GM12878 (cell line): ENCODE results near the gene ZNF322. TPM values are rescaled to one million over a fixed set of nuclear protein-coding genes. Genes with fewer than 3 reads are reported as not detected.
A peak's percentile ranks its signal among the peaks of the same experiment; 100 is the strongest.

Source experiments
- ATAC-seq: fragments of 200-7000 bp; cut with Tn5 transposase; 3 replicates; pipeline ENCODE4 v1.9.1; 2020; ENCODE audit warnings: mild to moderate bottlenecking, moderate library complexity
- BruUV-seq: library from RNA; stranded (reverse); fragments of 400-500 nt; replicated peaks from 2 replicates; lab custom pipeline; 2021; lab: Mats Ljungman, UMichigan
- CTCF ChIA-PET: fragments of 300-600 bp; sonication (Branson Sonifier 250); formaldehyde crosslinking; extraction: SDS; loops from one replicate; lab custom pipeline; 2021; ENCODE audit warnings: inconsistent platforms; lab: Yijun Ruan, JAX
- POLR2A ChIA-PET: fragments of 350-600 bp; formaldehyde crosslinking; extraction: SDS; loops from one replicate; lab custom pipeline; 2021; ENCODE audit warnings: inconsistent platforms; lab: Charles Lee
- RAD21 ChIA-PET: fragments of 300-600 bp; sonication (Branson Sonifier 250); formaldehyde crosslinking; loops from one replicate; lab custom pipeline; 2023; ENCODE audit warnings: antibody characterized with exemption; ENCODE audit not compliant: unreplicated experiment; lab: Charles Lee
- SMC1A ChIA-PET: fragments of 300-600 bp; sonication (Branson Sonifier 250); formaldehyde crosslinking; loops from one replicate; lab custom pipeline; 2023; ENCODE audit not compliant: unreplicated experiment, uncharacterized antibody; lab: Charles Lee
- DNase-seq: peaks from one replicate; pipeline ENCODE4 v3.0.0-alpha.2; 2011; ENCODE audit warnings: low read depth, low spot score
- FAIRE-seq: peaks from 3 replicates; lab custom pipeline; 2011; peaks lifted over from hg19 to GRCh38; lab: Jason Lieb, UNC
- H2AFZ ChIP-seq: 2 replicates; pipeline ENCODE4 v1.6.0; 2011; ENCODE audit warnings: low read depth, low read length, control low read depth; ENCODE audit not compliant: control insufficient read depth
- H3K27ac ChIP-seq: 2 replicates; pipeline ENCODE4 v1.5.1; 2011; ENCODE audit warnings: control low read depth; ENCODE audit not compliant: control insufficient read depth, insufficient read depth
- H3K27me3 ChIP-seq, 2 experiments: replicated peaks in 1 of 2; 2 replicates each; pipeline versions ENCODE4 v1.6.0 to v1.6.1; 2011; ENCODE audit warnings: low read length in 1 of 2; ENCODE audit not compliant: control insufficient read depth in 2 of 2, insufficient read depth in 2 of 2
- H3K36me3 ChIP-seq, 2 experiments: 2 replicates each; pipeline ENCODE4 v1.5.1; 2011; ENCODE audit warnings: low read length in 1 of 2; ENCODE audit not compliant: control insufficient read depth in 2 of 2, insufficient read depth in 2 of 2
- H3K4me1 ChIP-seq: 2 replicates; pipeline ENCODE4 v1.6.1; 2011; ENCODE audit warnings: mild to moderate bottlenecking, low read length, moderate library complexity, mixed read lengths; ENCODE audit not compliant: control insufficient read depth, insufficient read depth
- H3K4me2 ChIP-seq: 2 replicates; pipeline ENCODE4 v1.6.0; 2011; ENCODE audit warnings: control low read depth; ENCODE audit not compliant: control insufficient read depth, insufficient read depth
- H3K4me3 ChIP-seq: fragments of 200-600 bp; sonication (generic); 2 replicates; pipeline ENCODE4 v1.5.1; 2016
- H3K79me2 ChIP-seq: 2 replicates; pipeline ENCODE4 v1.6.0; 2011; ENCODE audit warnings: low read length; ENCODE audit not compliant: control insufficient read depth, insufficient read depth
- H3K9ac ChIP-seq: 2 replicates; pipeline ENCODE4 v1.8.0; 2011; ENCODE audit warnings: low read length, control low read depth, mixed read lengths; ENCODE audit not compliant: control insufficient read depth, insufficient read depth
- H3K9me3 ChIP-seq: replicated peaks from 3 replicates; pipeline ENCODE4 v1.5.1; 2011; ENCODE audit warnings: mild to moderate bottlenecking, low read length; ENCODE audit not compliant: control insufficient read depth, insufficient read depth
- H4K20me1 ChIP-seq: 2 replicates; pipeline ENCODE4 v1.6.0; 2011; ENCODE audit not compliant: control insufficient read depth, insufficient read depth
- ATF7 ChIP-seq: fragments of 450-650 bp; IDR thresholded peaks from 2 replicates; pipeline ENCODE4 v1.6.1; 2016; ENCODE audit warnings: low read depth, mild to moderate bottlenecking
- CBFB ChIP-seq: IDR thresholded peaks from 2 replicates; pipeline ENCODE4 v1.6.1; 2016; ENCODE audit warnings: antibody characterized with exemption, low read depth
- IKZF1 ChIP-seq: fragments of 450-650 bp; conservative IDR thresholded peaks from 2 replicates; pipeline ENCODE4 v1.6.1; 2017; ENCODE audit warnings: antibody characterized with exemption, mild to moderate bottlenecking
- RCOR1 ChIP-seq: conservative IDR thresholded peaks from 2 replicates; pipeline ENCODE4 v1.6.1; 2012; ENCODE audit warnings: low read depth, low read length, improper control_type of control experiment
- SIN3A ChIP-seq: IDR thresholded peaks from 2 replicates; pipeline ENCODE4 v1.6.1; 2012; ENCODE audit warnings: low read depth, low read length, improper control_type of control experiment
- SIX5 ChIP-seq: IDR thresholded peaks from 2 replicates; pipeline ENCODE4 v1.6.1; 2011; ENCODE audit warnings: mild to moderate bottlenecking, low read depth, low read length, moderate library complexity; ENCODE audit not compliant: severe bottlenecking
- SMAD5 ChIP-seq: IDR thresholded peaks from 2 replicates; pipeline ENCODE4 v1.6.1; 2016; ENCODE audit warnings: antibody characterized with exemption, low read depth
- SREBF2 ChIP-seq: IDR thresholded peaks from 2 replicates; pipeline ENCODE4 v1.6.1; 2012; ENCODE audit warnings: mild to moderate bottlenecking, low read length
- ZNF207 ChIP-seq: fragments of 450-650 bp; IDR thresholded peaks from 2 replicates; pipeline ENCODE4 v1.6.1; 2014; ENCODE audit warnings: antibody characterized with exemption, mild to moderate bottlenecking, borderline replicate concordance
- ZNF24 ChIP-seq: fragments of 450-650 bp; IDR thresholded peaks from 2 replicates; pipeline ENCODE4 v1.6.1; 2017; ENCODE audit warnings: antibody characterized with exemption, mild to moderate bottlenecking
- WGBS: methylation state at CpG from one replicate; pipeline ENCODE4 v1.1.6; 2016; ENCODE audit warnings: low lambda C conversion rate; ENCODE audit not compliant: insufficient replicate concordance, insufficient coverage; ENCODE audit errors: missing lambda C conversion rate; 5-methylcytosine and 5-hydroxymethylcytosine counted together
- in situ Hi-C: fragments of 300-500 bp; cut with MboI; formaldehyde crosslinking; loops from 9 replicates; pipeline ENCODE4 v1.14.3; 2018; ENCODE audit warnings: mixed read lengths
- intact Hi-C: fragments of 100-400 bp; cut with micrococcal nuclease; formaldehyde crosslinking; loops from one replicate; pipeline ENCODE4 v1.14.2; 2022; ENCODE audit not compliant: unreplicated experiment
- polyA plus RNA-seq, 11 experiments: library from polyadenylated mRNA; depleted of rRNA in 4 of 11; unstranded in 6 of 11; stranded (reverse) in 5 of 11; fragments of >200 nt; fragmentation: Nextera tagmentation in 4 of 11; fragmentation: Illumina TruSeq in 1 of 11; extraction: Ambion mirVana in 4 of 11; extraction: Trizol in 1 of 11; gene quantifications; 1 replicate in 1 of 11; 2 replicates in 10 of 11; pipeline versions ENCODE4 v1.2.1 to v1.2.3, GENCODE V29; 2011 to 2016; ENCODE audit warnings: inconsistent platforms in 2 of 11, missing spikeins in 2 of 11, low read depth in 1 of 11
- total RNA-seq, 4 experiments: library from RNA; depleted of rRNA in 3 of 4; stranded (reverse); fragments of >200 nt in 3 of 4; fragmentation: Illumina TruSeq in 1 of 4; extraction: Trizol in 1 of 4; gene quantifications; 2 replicates each; pipeline versions ENCODE4 v1.2.1 to v1.2.3, GENCODE V29; 2013 to 2021
- TF ChIP-seq, protein P1 (sequence below): fragments of 450-650 bp; formaldehyde crosslinking; IDR thresholded peaks from 2 replicates; pipeline ENCODE4 v1.4.0; 2022; ENCODE audit warnings: mild to moderate bottlenecking, moderate library complexity
- TF ChIP-seq, protein P2 (sequence below): IDR thresholded peaks from 2 replicates; pipeline ENCODE4 v1.6.1; 2011; ENCODE audit warnings: borderline replicate concordance, low read depth, mild to moderate bottlenecking, moderate library complexity, mixed read lengths, low read length; ENCODE audit not compliant: insufficient read depth; ENCODE audit errors: extremely low read length
- TF ChIP-seq, protein P3 (sequence below): fragments of 450-650 bp; IDR thresholded peaks from 2 replicates; pipeline ENCODE4 v1.6.1; 2017; ENCODE audit warnings: low read depth, mild to moderate bottlenecking, moderate library complexity

The ZNF322 gene
- total and polyA plus RNA-seq, 10 of the 15 experiments (the other 5 are each of a cell fraction or from before 2014, with no cell fraction given), result 2.7 to 19.1 (median 11.9) TPM

DNA sequence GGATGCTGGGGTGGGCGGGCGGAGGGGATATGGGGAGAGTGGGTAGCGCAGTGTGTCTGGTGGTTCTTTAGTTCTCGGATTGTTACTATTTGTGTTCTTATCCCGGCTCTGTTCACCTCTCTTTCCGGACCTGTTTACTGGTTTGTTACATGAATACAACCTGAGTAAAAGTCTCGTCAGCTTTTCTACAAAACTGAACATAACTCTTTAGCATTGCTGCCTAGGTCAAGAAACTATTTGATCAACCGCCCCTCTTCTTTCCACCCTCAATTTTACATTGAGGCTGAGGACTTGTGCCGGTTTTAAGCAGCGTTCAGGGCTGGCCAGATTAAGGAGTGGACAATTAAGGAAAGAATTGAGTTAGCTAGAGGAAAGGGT is 62.2 kb downstream of the ZNF322 start:
- ATAC-seq, result no peak
- peak overlapping the region; percentile 93 for H3K4me3 ChIP-seq

More for the DNA sequence above, 62.2 kb downstream of the ZNF322 start:
- no peak for TF ChIP-seq CBFB
- no peak for TF ChIP-seq SIX5
- TF ChIP-seq, protein P1, sequence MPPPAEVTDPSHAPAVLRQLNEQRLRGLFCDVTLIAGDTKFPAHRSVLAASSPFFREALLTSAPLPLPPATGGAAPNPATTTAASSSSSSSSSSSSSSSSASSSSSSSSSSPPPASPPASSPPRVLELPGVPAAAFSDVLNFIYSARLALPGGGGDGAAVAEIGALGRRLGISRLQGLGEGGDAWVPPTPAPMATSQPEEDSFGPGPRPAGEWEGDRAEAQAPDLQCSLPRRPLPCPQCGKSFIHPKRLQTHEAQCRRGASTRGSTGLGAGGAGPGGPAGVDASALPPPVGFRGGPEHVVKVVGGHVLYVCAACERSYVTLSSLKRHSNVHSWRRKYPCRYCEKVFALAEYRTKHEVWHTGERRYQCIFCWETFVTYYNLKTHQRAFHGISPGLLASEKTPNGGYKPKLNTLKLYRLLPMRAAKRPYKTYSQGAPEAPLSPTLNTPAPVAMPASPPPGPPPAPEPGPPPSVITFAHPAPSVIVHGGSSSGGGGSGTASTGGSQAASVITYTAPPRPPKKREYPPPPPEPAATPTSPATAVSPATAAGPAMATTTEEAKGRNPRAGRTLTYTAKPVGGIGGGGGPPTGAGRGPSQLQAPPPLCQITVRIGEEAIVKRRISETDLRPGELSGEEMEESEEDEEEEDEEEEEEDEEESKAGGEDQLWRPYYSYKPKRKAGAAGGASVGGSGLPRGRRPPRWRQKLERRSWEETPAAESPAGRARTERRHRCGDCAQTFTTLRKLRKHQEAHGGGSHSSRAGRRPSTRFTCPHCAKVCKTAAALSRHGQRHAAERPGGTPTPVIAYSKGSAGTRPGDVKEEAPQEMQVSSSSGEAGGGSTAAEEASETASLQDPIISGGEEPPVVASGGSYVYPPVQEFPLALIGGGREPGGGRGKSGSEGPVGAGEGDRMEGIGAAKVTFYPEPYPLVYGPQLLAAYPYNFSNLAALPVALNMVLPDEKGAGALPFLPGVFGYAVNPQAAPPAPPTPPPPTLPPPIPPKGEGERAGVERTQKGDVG (CRISPR knock-in tag), result no peak
- TF ChIP-seq IKZF1, result no peak
- TF ChIP-seq RCOR1, result no peak
- no peak for TF ChIP-seq ZNF207
- TF ChIP-seq, protein P2, sequence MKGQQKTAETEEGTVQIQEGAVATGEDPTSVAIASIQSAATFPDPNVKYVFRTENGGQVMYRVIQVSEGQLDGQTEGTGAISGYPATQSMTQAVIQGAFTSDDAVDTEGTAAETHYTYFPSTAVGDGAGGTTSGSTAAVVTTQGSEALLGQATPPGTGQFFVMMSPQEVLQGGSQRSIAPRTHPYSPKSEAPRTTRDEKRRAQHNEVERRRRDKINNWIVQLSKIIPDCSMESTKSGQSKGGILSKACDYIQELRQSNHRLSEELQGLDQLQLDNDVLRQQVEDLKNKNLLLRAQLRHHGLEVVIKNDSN, result no peak
- TF ChIP-seq ZNF24, result no peak
- no peak for TF ChIP-seq ATF7
- TF ChIP-seq SREBF2, result no peak
- TF ChIP-seq, protein P3, sequence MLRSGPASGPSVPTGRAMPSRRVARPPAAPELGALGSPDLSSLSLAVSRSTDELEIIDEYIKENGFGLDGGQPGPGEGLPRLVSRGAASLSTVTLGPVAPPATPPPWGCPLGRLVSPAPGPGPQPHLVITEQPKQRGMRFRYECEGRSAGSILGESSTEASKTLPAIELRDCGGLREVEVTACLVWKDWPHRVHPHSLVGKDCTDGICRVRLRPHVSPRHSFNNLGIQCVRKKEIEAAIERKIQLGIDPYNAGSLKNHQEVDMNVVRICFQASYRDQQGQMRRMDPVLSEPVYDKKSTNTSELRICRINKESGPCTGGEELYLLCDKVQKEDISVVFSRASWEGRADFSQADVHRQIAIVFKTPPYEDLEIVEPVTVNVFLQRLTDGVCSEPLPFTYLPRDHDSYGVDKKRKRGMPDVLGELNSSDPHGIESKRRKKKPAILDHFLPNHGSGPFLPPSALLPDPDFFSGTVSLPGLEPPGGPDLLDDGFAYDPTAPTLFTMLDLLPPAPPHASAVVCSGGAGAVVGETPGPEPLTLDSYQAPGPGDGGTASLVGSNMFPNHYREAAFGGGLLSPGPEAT, result no peak
- no peak for TF ChIP-seq SMAD5
- TF ChIP-seq SIN3A, result no peak; the same call in 1 of the 2 replicates
- TF ChIP-seq, all 136 proteins: peak for 0
- Histone ChIP-seq H3K27ac (peak overlapping the region; percentile 85), H3K27me3 (no peaks in the 10 kb centered on the region), H3K79me2 (peaks cover 21% of the 10 kb centered on the region), H3K36me3 (peaks cover 1 to 15% of the 10 kb centered on the region in 2 experiments; a peak in 2 of 4 replicates), H3K4me1 (peaks cover 18% of the 10 kb centered on the region), H3K4me2 (peak overlapping the region; percentile 98), H3K9ac (peak overlapping the region; percentile 84), H2AFZ (peak overlapping the region; percentile 87; the same call in 1 of the 2 replicates), H3K9me3 (no peaks in the 10 kb centered on the region), H4K20me1 (no peaks in the 10 kb centered on the region)
- SMC1A ChIA-PET, result no interaction called here
- in situ Hi-C loops (no loop called here), intact Hi-C loops (loop anchor here (10.0 kb wide), 1 partner anchor 423 kb away; no protein-coding TSS in a partner anchor)
- DNase-seq (no peak), FAIRE-seq (no peak)
- RAD21 ChIA-PET, result no interaction called here
- CTCF ChIA-PET, result no interaction called here
- WGBS, result 13% methylated on average over 10 of the region's 10 CpGs
- BruUV-seq, result no TSS peak
- POLR2A ChIA-PET, result no interaction called here
